ENCODE measurements around the gene HS3ST6. TPM values are rescaled to one million over a fixed set of nuclear protein-coding genes. Genes with fewer than 3 reads are reported as not detected.

The HS3ST6 gene
- total RNA-seq, 1 experiment from 2014 or later: not detected

DNA sequence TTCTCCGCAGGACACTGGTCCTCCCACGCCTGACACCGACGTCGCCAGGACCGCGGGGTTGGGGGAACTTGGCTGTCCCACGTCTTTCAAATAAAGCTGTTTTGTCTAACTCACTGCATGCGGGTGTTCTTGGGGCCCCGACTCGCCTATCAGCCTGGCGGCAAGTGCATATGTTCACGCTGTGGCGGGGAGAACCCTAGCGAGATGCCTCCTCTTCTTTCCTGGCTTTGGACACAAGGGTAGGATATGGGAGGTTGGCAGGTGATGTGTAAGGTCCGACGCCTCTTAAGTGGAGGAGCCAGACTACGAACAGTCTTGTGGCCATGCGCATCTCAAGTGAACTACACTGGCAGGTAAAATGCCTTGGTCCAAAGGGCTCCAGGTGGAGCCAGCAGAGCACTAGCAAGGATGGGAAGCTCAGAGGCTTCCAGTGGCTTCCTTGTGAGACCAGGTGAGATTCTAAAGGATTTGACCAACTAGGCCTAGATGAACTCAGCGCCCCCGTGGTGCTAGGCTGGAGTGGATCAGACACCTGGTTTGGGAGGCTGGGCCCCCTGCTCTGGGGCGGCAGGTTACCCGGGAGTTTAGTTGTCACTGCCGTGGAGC lies 47.3 kb upstream of the HS3ST6 start:
- Histone ChIP-seq H3K27ac (ENCODE audit: low read length) (peak overlapping the region; percentile 47), H3K9me2 (replicated peaks; ENCODE audit: low read length) (no peaks in the 10 kb centered on the region), H3K4me2 (ENCODE audit: low read length) (peak overlapping the region; percentile 96), H4K20me1 (ENCODE audit: low read length) (peaks cover 19% of the 10 kb centered on the region), H3K9ac (ENCODE audit: low read length) (peak overlapping the region; percentile 99), H3F3A (ENCODE audit: low read length, unreplicated experiment) (peaks cover 14% of the 10 kb centered on the region), H3K27me3 (ENCODE audit: low read length) (no peaks in the 10 kb centered on the region), H3K4me3 (ENCODE audit: low read length) (peak overlapping the region; percentile 96), H3K79me2 (ENCODE audit: low read length) (peaks cover 45% of the 10 kb centered on the region), H2AFZ (ENCODE audit: low read length) (peak overlapping the region; percentile 70), H3K36me3 (ENCODE audit: low read depth, low read length) (peaks cover 22% of the 10 kb centered on the region), H3K9me3 (ENCODE audit: low read length) (no peaks in the 10 kb centered on the region), H3K4me1 (ENCODE audit: insufficient read depth, low read length) (peaks cover 9% of the 10 kb centered on the region; the same call in 1 of the 2 replicates)
- no peak for DNase-seq
- BruUV-seq (replicated peaks): TSS peak; percentile 68
- intact Hi-C loops (cut with micrococcal nuclease): no loop called here
- no peak for ATAC-seq
- TF ChIP-seq EZH2 (IDR thresholded peaks at IDR 0.05; ENCODE audit: low read length, unreplicated experiment): no peak
- TF ChIP-seq EZH2phosphoT487 (IDR thresholded peaks at IDR 0.05; ENCODE audit: borderline replicate concordance, low read length): no peak
- TF ChIP-seq, protein P1, sequence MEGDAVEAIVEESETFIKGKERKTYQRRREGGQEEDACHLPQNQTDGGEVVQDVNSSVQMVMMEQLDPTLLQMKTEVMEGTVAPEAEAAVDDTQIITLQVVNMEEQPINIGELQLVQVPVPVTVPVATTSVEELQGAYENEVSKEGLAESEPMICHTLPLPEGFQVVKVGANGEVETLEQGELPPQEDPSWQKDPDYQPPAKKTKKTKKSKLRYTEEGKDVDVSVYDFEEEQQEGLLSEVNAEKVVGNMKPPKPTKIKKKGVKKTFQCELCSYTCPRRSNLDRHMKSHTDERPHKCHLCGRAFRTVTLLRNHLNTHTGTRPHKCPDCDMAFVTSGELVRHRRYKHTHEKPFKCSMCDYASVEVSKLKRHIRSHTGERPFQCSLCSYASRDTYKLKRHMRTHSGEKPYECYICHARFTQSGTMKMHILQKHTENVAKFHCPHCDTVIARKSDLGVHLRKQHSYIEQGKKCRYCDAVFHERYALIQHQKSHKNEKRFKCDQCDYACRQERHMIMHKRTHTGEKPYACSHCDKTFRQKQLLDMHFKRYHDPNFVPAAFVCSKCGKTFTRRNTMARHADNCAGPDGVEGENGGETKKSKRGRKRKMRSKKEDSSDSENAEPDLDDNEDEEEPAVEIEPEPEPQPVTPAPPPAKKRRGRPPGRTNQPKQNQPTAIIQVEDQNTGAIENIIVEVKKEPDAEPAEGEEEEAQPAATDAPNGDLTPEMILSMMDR (conservative IDR thresholded peaks at IDR 0.05; ENCODE audit: low read depth, low read length): no peak
- ChIA-PET CTCF (no interaction called here), POLR2A (ENCODE audit: unreplicated experiment) (interaction anchor here (0.7 to 1.0 kb wide), 2 partner anchors 60 to 183 kb away, joined by 3 to 9 read pairs; partner anchors contain the start of genes NUBP2 and SPSB3)

DNA sequence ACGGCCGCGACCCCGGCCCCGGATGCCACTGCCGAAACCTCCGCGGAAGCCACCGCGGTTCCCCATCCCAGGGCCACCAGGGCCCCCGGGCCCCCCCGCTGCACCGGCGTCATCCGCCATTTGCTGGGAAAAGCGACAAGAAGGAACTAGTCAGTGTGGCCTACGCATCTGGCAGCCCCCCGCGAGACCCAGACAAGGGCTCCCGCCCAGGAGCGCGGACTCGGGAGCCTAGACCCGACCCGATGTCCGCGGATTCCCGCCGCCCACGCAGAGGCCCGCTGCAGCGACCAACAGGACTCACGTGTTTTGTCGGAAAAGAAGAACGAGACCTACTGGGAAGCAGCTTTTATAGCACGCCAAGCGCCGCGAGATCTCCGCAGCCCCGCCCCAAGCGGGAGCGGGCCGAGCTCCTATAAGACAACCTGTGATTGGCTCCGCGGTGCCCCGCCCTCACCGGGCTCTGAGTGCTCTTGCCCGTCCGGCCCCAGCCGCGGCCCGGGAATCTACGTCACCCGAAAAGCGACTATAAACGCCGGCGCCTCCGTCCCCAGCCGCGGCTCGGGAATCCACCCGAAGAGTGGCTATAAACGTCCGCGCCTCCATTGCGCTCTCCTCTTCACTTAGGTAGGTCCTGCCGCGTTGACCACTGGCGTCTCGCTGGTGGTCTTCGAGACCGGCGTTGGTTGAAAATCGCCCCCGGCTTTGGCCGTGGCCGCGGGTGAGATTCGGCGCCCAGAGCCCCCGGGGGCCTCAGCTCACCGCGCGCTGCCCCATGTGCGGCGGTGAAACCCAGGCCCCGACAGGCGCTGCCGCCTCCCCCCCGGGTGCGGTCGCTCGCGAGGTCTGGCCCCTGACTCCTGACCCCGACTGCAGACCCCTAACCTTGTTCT lies 46.5 kb upstream of the HS3ST6 start, which contains the start of gene RPS2:
TSS of gene RPS2 (minus strand) at position 321 of the 890 bp plus-strand sequence. CDS start at position 120, 201 bp downstream.
- H3K27ac ChIP-seq (ENCODE audit: low read length): peak within 1 kb of the TSS; percentile 47
- H3F3A ChIP-seq (ENCODE audit: low read length, unreplicated experiment): peaks cover 16% of the 10 kb centered on the region
- no peaks in the 10 kb centered on the region for H3K27me3 ChIP-seq (ENCODE audit: low read length)
- TF ChIP-seq, protein P1 (conservative IDR thresholded peaks at IDR 0.05; ENCODE audit: low read depth, low read length): no peak
- TF ChIP-seq EZH2 (IDR thresholded peaks at IDR 0.05; ENCODE audit: low read length, unreplicated experiment) (no peak), EZH2phosphoT487 (IDR thresholded peaks at IDR 0.05; ENCODE audit: borderline replicate concordance, low read length) (no peak)
- peaks cover 9% of the 10 kb centered on the region; the same call in 1 of the 2 replicates for H3K4me1 ChIP-seq (ENCODE audit: insufficient read depth, low read length)
- peak within 1 kb of the TSS; percentile 96 for H3K4me2 ChIP-seq (ENCODE audit: low read length)
- peaks cover 22% of the 10 kb centered on the region for H3K36me3 ChIP-seq (ENCODE audit: low read depth, low read length)
- peaks cover 52% of the 10 kb centered on the region for H3K79me2 ChIP-seq (ENCODE audit: low read length)
- H3K9ac ChIP-seq (ENCODE audit: low read length): peak within 1 kb of the TSS; percentile 99
- ChIA-PET POLR2A (ENCODE audit: unreplicated experiment) (interaction anchor here (0.5 to 1.0 kb wide), 9 partner anchors 13 to 1040 kb away, joined by 3 to 25 read pairs (median 5); partner anchors contain the start of genes MSRB1, NUBP2 and SPSB3), CTCF (no interaction called here)
- H3K9me2 ChIP-seq (replicated peaks; ENCODE audit: low read length): no peaks in the 10 kb centered on the region
- H2AFZ ChIP-seq (ENCODE audit: low read length): peak within 1 kb of the TSS; percentile 70
- H3K9me3 ChIP-seq (ENCODE audit: low read length): no peaks in the 10 kb centered on the region
- BruUV-seq (replicated peaks): no TSS peak
- H3K4me3 ChIP-seq (ENCODE audit: low read length): peak within 1 kb of the TSS; percentile 96
- ATAC-seq: peak; percentile 74
- intact Hi-C loops (cut with micrococcal nuclease): no loop called here
- peak; percentile 95 for DNase-seq
- H4K20me1 ChIP-seq (ENCODE audit: low read length): peaks cover 19% of the 10 kb centered on the region
